Right forelimb (tissue), 1 donor: ENCODE measurements around the gene CTAG1A.
"Not testable (repeated sequence)": the region's sequence is repeated elsewhere in the genome, so short reads cannot be mapped to it uniquely, and the experiment has no call there.

Experiments
- DNase-seq: peaks from one replicate; pipeline ENCODE4 v3.0.0-alpha.2; 2018

CTAG1A gene

DNA sequence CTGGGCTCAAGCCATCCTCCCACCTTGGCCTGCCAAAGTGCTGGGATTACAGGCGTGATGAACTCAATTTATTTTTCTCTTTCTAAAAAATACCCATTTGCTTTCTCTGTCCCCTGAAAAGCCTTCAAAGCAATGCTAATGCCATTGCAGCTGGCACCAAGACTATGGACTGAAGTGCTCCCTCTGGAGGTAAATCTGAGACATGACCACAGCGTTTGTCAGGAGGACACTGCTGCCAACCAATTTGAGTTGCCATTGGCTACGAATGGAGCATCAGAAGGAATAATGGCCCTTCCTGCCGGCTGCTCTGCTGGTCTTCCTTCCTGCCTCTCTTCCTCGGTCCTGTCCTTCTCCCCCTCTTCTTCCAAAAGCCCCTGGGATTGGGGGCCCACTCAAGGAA, 9.9 kb upstream of the CTAG1A start:
- DNase-seq, result not testable (repeated sequence)

DNA sequence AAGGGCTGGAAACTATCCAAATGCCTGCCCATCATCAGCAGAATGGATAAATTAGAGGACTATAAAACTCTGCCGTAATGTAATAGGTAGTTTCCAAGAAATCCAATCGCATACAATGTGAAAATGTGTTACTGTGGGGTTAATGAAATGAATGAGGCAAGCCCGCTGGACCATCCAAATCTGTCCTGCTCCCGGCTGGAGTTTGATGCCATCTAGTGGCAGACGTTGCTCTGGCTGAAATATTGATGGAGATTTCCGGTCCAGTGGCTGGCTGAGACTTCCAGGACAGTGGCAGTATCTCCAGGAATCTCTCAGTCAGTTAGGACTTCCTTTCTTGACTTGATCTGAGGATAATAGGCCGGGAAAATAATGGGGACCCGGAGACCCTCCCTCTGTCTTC, 1.9 kb upstream of the CTAG1A start:
- DNase-seq, result not testable (repeated sequence)

DNA sequence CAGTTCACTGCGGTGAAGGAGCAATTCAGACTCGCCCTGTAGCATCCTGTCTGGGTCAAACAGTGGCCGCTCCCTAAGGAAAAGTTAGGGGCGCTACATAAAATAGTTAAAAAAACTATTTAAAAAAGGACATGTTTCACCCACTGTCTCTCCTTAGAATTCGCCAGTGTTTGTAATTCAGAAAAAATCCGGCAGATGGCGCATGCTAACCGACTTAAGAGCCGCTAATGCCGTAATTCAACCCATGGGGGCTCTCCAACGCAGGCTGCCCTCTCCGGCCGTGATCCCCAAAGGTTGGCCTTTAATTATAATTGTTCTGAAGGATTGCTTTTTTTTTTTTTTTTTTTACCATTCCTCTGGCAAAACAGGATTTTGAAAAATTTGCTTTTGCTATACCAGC, 5.5 kb downstream of the CTAG1A start:
- DNase-seq, result not testable (repeated sequence)

GRCh38 chrX:154592505-154592904, 7.6 kb downstream of the CTAG1A start:
- no peak for DNase-seq

DNA sequence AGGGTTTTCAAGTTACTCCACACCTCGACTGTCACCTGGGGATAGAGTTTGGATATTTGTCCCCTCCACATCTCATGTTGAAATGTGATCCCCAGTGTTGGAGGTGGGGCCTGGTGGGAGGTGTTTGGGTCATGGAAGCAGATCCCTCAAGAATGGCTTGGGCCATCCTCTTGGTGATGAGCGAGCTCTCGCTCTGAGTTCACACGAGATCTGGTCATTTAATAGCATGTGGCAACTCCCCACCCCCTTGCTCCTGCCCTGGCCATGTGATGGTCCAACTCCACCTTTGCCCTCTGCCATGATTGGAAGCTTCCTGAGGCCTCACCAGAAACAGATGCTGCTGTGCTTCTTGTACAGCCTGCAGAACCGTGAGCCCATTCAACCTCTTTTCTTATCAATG, 8.3 kb downstream of the CTAG1A start:
- no peak for DNase-seq

DNA sequence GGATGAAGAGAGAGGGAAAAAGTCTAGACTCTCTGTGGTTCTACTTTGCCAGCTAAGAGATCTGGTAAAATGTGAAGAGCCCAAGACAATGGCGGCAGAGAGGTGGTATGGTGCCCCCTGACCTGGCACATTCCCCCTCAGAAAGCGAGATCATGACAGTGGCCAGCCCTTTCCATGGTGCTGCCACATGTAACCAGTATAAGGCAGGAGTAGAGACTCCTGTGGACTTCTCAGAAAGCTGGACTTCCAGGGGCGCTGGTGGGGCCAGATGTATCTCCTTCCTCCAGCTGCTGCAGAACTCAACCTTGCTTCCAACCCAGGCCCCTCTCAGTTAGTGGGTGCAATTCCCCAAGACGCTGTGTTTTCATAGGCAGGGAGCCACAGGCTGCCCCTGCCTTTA, 9.6 kb downstream of the CTAG1A start:
- DNase-seq, result no peak

GRCh38 chrX:154595559-154596249, 10.8 kb downstream of the CTAG1A start:
- DNase-seq, result no peak

- DNase-seq, result no peak
Observed at GRCh38 chrX:154596290-154596929, 11.5 kb downstream of the CTAG1A start.

DNA sequence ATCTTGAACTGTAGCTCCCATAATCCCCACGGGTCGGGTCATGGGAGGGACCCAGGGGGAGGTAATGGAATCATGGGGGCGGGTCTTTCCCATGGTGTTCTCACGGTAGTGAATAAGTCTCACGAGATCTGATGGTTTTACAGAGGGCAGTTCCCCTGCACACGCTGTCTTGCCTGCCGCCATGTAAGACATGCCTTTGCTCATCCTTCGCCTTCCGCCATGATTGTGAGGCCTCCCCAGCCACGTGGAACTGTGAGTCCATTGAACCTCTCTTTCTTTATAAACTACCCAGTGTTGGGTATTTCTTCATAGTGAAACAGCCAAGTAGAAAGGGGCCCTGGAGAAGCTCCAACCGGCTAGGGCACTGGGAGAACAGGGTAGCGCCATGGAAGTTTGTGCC, 12.3 kb downstream of the CTAG1A start:
- no peak for DNase-seq

GRCh38 chrX:154598656-154599055, 13.7 kb downstream of the CTAG1A start:
- DNase-seq, result no peak

- DNase-seq, result no peak
Observed at GRCh38 chrX:154599531-154599930, 14.6 kb downstream of the CTAG1A start.

- DNase-seq, result no peak
Observed at GRCh38 chrX:154600759-154601374, 15.9 kb downstream of the CTAG1A start.

- DNase-seq, result no peak
Observed at GRCh38 chrX:154602226-154602625, 17.3 kb downstream of the CTAG1A start.

DNA sequence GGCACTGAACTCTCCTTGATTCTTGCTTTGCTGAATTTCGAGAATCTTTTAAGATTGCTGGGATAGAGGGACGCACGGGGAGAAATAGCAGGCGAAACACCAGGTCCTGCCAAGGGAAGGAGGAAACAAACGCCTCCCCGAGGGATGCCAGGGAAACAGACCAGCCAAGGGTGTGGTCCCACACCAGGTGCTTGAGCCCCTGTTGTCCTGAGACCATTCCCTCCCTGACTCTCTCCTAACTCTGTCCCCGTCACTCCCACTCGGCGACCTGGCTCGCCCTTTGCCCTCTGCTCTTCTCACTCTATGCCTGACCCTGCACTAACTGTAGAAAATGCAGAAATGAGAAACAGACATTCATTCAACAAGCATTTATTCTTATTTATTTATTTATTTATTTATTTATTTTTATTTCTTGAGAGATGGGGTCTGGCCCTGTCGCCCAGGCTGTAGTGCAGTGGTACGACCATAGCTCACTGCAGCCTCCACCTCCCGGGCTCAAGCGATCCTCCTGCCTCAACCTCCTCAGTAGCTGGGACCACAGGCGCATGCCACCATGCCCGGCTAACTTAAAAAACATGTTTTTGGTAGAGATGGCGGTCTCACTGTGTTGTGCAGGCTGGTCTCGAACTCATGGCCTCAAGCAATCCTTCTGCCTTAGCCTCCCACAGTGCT, 18.0 kb downstream of the CTAG1A start:
- no peak for DNase-seq

GRCh38 chrX:154603438-154604430, 18.8 kb downstream of the CTAG1A start:
- DNase-seq, result no peak

- DNase-seq, result no peak
Observed at GRCh38 chrX:154605566-154605965, 20.6 kb downstream of the CTAG1A start.

GRCh38 chrX:154607370-154607769, 22.4 kb downstream of the CTAG1A start:
- no peak for DNase-seq

DNA sequence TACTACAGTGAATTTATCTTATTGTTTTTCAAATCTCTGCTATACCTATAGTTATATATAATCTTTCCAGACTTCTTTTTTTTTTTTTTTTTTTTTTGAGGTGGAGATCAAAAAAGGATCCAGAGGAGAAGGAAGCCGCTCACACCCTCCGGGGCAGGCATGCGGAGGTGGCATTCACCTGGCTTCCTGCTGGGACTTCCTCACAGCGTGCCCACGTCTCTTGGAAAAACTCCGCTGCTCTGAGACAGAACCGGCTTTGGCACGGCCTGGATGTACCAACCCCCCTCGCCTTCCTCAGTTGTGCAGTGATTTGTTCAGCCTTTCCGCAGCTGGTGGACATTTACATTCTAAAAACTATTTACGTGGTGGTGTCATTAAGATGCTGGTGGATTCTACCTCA, 23.0 kb downstream of the CTAG1A start:
- DNase-seq, result not testable (repeated sequence)

GRCh38 chrX:154608823-154609222, 23.9 kb downstream of the CTAG1A start:
- DNase-seq, result not testable (repeated sequence)

DNA sequence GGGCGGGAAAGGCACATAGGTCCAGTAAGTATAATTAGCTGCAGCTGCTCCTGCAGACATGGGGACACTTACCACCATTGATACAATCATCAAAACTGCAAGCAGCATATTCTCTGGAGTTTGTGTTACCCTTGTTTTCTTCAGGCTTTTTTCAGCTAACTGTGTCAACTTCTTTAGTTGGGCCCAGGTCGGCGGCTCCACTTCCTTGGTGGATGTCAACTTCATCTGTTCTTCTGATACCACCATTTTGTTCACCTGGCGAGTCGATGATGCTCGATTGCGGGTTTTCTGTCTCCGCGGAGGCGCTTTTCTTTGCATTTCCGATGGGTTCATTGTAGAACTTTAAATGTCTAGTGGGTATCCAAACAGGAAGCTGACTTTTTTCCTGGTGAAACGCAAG, 26.2 kb downstream of the CTAG1A start:
- DNase-seq, result not testable (repeated sequence)

DNA sequence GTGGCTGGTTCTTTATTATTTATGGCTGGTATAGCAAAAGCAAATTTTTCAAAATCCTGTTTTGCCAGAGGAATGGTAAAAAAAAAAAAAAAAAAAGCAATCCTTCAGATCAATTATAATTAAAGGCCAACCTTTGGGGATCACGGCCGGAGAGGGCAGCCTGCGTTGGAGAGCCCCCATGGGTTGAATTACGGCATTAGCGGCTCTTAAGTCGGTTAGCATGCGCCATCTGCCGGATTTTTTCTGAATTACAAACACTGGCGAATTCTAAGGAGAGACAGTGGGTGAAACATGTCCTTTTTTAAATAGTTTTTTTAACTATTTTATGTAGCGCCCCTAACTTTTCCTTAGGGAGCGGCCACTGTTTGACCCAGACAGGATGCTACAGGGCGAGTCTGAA, 28.7 kb downstream of the CTAG1A start:
- not testable (repeated sequence) for DNase-seq

- DNase-seq, result not testable (repeated sequence)
Observed at GRCh38 chrX:154619182-154619581, 34.2 kb downstream of the CTAG1A start, which contains the start of gene CTAG1B. Gene CTAG1B (minus strand): TSS chrX:154619282. CDS start chrX:154619218, 64 bp downstream.
